GM23248 (cell line): Measurements from ENCODE around the gene SMIM8. TPM values are rescaled to one million over a fixed set of nuclear protein-coding genes. Genes with fewer than 3 reads are reported as not detected.
"Not testable (repeated sequence)": the region's sequence is repeated elsewhere in the genome, so short reads cannot be mapped to it uniquely, and the experiment has no call there.

Experiments used
- DNase-seq: peaks from one replicate; pipeline ENCODE4 v3.0.0-alpha.2; 2015
- H2AFZ ChIP-seq: fragments of 200-600 bp; sonication (generic); 2 replicates; pipeline ENCODE4 v1.6.1; 2016; ENCODE audit warnings: antibody characterized with exemption
- H3F3A ChIP-seq: fragments of 200-600 bp; sonication (generic); 2 replicates; pipeline ENCODE4 v1.6.1; 2016; ENCODE audit warnings: mild to moderate bottlenecking, antibody characterized with exemption, mixed run types; ENCODE audit not compliant: insufficient read depth
- H3K27ac ChIP-seq: fragments of 200-600 bp; sonication (generic); 2 replicates; pipeline ENCODE4 v1.5.1; 2016; ENCODE audit warnings: mild to moderate bottlenecking
- H3K27me3 ChIP-seq: fragments of 200-600 bp; sonication (generic); replicated peaks from 2 replicates; pipeline ENCODE4 v1.6.1; 2016; ENCODE audit warnings: mild to moderate bottlenecking; ENCODE audit not compliant: insufficient read depth
- H3K36me3 ChIP-seq: fragments of 200-600 bp; sonication (generic); 2 replicates; pipeline ENCODE4 v1.6.1; 2016; ENCODE audit warnings: low read depth, mild to moderate bottlenecking
- H3K4me1 ChIP-seq: fragments of 200-600 bp; sonication (generic); 2 replicates; pipeline ENCODE4 v1.6.1; 2016; ENCODE audit warnings: mild to moderate bottlenecking; ENCODE audit not compliant: insufficient read depth
- H3K4me2 ChIP-seq: fragments of 200-600 bp; sonication (generic); one replicate; pipeline ENCODE4 v1.6.1; 2016; ENCODE audit warnings: mild to moderate bottlenecking; ENCODE audit not compliant: unreplicated experiment
- H3K4me3 ChIP-seq: fragments of 200-600 bp; sonication (generic); 2 replicates; pipeline ENCODE4 v1.5.1; 2016; ENCODE audit warnings: mild to moderate bottlenecking
- H3K79me2 ChIP-seq: fragments of 200-600 bp; sonication (generic); 2 replicates; pipeline ENCODE4 v1.6.1; 2016; ENCODE audit warnings: mild to moderate bottlenecking; ENCODE audit not compliant: insufficient read depth
- H3K9ac ChIP-seq: fragments of 200-600 bp; sonication (generic); 2 replicates; pipeline ENCODE4 v1.6.1; 2016; ENCODE audit warnings: mild to moderate bottlenecking
- H3K9me2 ChIP-seq: fragments of 200-600 bp; sonication (generic); 2 replicates; pipeline ENCODE4 v1.6.1; 2016; ENCODE audit warnings: mixed run types, mild to moderate bottlenecking, moderate library complexity; ENCODE audit not compliant: insufficient read depth
- H3K9me3 ChIP-seq: fragments of 200-600 bp; sonication (generic); one replicate; pipeline ENCODE4 v1.6.1; 2017; ENCODE audit warnings: low read depth
- H4K20me1 ChIP-seq: fragments of 200-600 bp; sonication (generic); 2 replicates; pipeline ENCODE4 v1.6.0; 2016; ENCODE audit not compliant: insufficient read depth
- EZH2 ChIP-seq: fragments of 200-600 bp; sonication (generic); IDR thresholded peaks from 2 replicates; pipeline ENCODE4 v1.6.1; 2018; ENCODE audit warnings: antibody characterized with exemption, mild to moderate bottlenecking; ENCODE audit not compliant: insufficient read depth, poor library complexity, severe bottlenecking
- EZH2phosphoT487 ChIP-seq: fragments of 200-600 bp; sonication (generic); IDR thresholded peaks from 2 replicates; pipeline ENCODE4 v1.6.1; 2018; ENCODE audit warnings: antibody characterized with exemption, moderate library complexity, mild to moderate bottlenecking, low read depth; ENCODE audit not compliant: insufficient read depth
- WGBS, 2 experiments: methylation state at CpG; one replicate each; pipeline ENCODE4 v1.1.6; 2015 to 2017; ENCODE audit warnings: low lambda C conversion rate in 2 of 2, low coverage in 1 of 2; ENCODE audit errors: missing lambda C conversion rate in 2 of 2; 5-methylcytosine and 5-hydroxymethylcytosine counted together
- in situ Hi-C: fragments of 300-500 bp; cut with MboI; formaldehyde crosslinking; loops from 2 replicates; pipeline ENCODE4 v1.15.0; 2020
- polyA plus RNA-seq: library from polyadenylated mRNA; unstranded; fragments of >200 nt; fragmentation: Nextera tagmentation; extraction: Ambion mirVana; gene quantifications from 2 replicates; pipeline ENCODE4 v1.2.1, GENCODE V29; 2016
- total RNA-seq: library from RNA; depleted of rRNA; stranded (reverse); fragments of >200 nt; shearing (Covaris generic); gene quantifications from 2 replicates; pipeline ENCODE4 v1.2.3, GENCODE V29; 2014

SMIM8 gene
- total and polyA plus RNA-seq, 2 experiments from 2014 or later: 2.4 to 8.7 TPM

GRCh38 chr6:87308970-87309369, 13.4 kb upstream of the SMIM8 start:
- Histone ChIP-seq H3K36me3 (no peaks in the 10 kb centered on the region), H4K20me1 (no peaks in the 10 kb centered on the region), H2AFZ (no peak overlapping the region), H3K4me3 (no peak overlapping the region), H3K27me3 (peaks cover 18% of the 10 kb centered on the region; the same call in 1 of the 2 replicates), H3K9ac (no peak overlapping the region), H3K9me2 (no peaks in the 10 kb centered on the region), H3K27ac (no peak overlapping the region), H3F3A (0 out of 2 replicates have a peak, but pooled peaks cover 3% of the 10 kb centered on the region), H3K4me1 (no peaks in the 10 kb centered on the region), H3K79me2 (no peaks in the 10 kb centered on the region), H3K4me2 (no peak overlapping the region), H3K9me3 (no peaks in the 10 kb centered on the region)
- DNase-seq: peak; percentile 41
- TF ChIP-seq EZH2phosphoT487: no peak
- TF ChIP-seq EZH2: no peak
- in situ Hi-C loops: no loop called here
- 24 to 44% methylated on average over 4 of the region's 4 CpGs for WGBS, 2 experiments

- H3K9ac ChIP-seq: no peak overlapping the region
- H3F3A ChIP-seq: 0 out of 2 replicates have a peak, but pooled peaks cover 3% of the 10 kb centered on the region
- H3K36me3 ChIP-seq: no peaks in the 10 kb centered on the region
- no peaks in the 10 kb centered on the region for H3K4me1 ChIP-seq
- peaks cover 18% of the 10 kb centered on the region for H3K27me3 ChIP-seq
- DNase-seq: no peak
- no peak overlapping the region for H2AFZ ChIP-seq
- no peaks in the 10 kb centered on the region for H3K79me2 ChIP-seq
- no peak overlapping the region for H3K4me3 ChIP-seq
- H3K9me3 ChIP-seq: no peaks in the 10 kb centered on the region
- in situ Hi-C loops: no loop called here
- H4K20me1 ChIP-seq: no peaks in the 10 kb centered on the region
- no peaks in the 10 kb centered on the region for H3K9me2 ChIP-seq
- TF ChIP-seq EZH2phosphoT487 (no peak), EZH2 (no peak)
- 48 to 51% methylated on average over 1 of the region's 1 CpG for WGBS, 2 experiments
- no peak overlapping the region for H3K4me2 ChIP-seq
- H3K27ac ChIP-seq: no peak overlapping the region
Measured at GRCh38 chr6:87312860-87313259, 9.5 kb upstream of the SMIM8 start.

DNA sequence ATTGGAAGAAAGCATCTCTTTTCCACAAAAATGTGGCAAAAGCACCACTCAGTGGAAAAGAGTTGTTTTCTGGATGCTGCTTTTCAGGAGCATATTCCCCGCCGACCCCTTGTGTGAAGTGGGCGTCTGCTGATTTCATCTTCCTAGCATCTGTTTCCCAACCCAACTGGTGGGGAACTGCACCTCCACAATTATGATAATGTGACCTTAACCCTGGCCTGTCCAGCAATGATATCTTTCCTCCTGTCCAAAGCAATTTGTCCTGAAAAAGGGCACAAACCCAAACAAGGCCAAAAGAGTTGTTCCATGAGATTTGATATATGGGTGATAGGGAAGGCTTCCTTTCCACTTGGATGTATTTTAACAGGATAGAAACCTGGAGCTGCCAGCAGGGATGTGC, 7.3 kb upstream of the SMIM8 start:
- Histone ChIP-seq H3K9ac (no peak overlapping the region), H3K27ac (no peak overlapping the region), H4K20me1 (no peaks in the 10 kb centered on the region), H3K4me2 (no peak overlapping the region), H3K9me2 (no peaks in the 10 kb centered on the region), H2AFZ (no peak overlapping the region), H3K36me3 (no peaks in the 10 kb centered on the region), H3F3A (no peaks in the 10 kb centered on the region), H3K27me3 (peaks cover 18% of the 10 kb centered on the region), H3K4me1 (no peaks in the 10 kb centered on the region), H3K4me3 (no peak overlapping the region), H3K9me3 (no peaks in the 10 kb centered on the region), H3K79me2 (no peaks in the 10 kb centered on the region)
- DNase-seq: no peak
- TF ChIP-seq EZH2 (no peak), EZH2phosphoT487 (no peak)
- 85 to 88% methylated on average over 3 of the region's 3 CpGs for WGBS, 2 experiments
- in situ Hi-C loops: no loop called here

GRCh38 chr6:87319271-87319987, 3.0 kb upstream of the SMIM8 start:
- DNase-seq: no peak
- no peaks in the 10 kb centered on the region for H4K20me1 ChIP-seq
- H3K4me3 ChIP-seq: no peak overlapping the region
- H3K9ac ChIP-seq: no peak overlapping the region
- H3K9me2 ChIP-seq: no peaks in the 10 kb centered on the region
- TF ChIP-seq EZH2phosphoT487: no peak
- TF ChIP-seq EZH2: no peak
- 0 out of 2 replicates have a peak, but pooled peaks cover 4% of the 10 kb centered on the region for H3K79me2 ChIP-seq
- no peaks in the 10 kb centered on the region for H3K36me3 ChIP-seq
- in situ Hi-C loops: no loop called here
- H3K4me2 ChIP-seq: no peak overlapping the region
- H3K4me1 ChIP-seq: no peaks in the 10 kb centered on the region
- H3K9me3 ChIP-seq: no peaks in the 10 kb centered on the region
- no peak overlapping the region for H3K27ac ChIP-seq
- WGBS, 2 experiments: 52 to 65% methylated on average over 3 of the region's 3 CpGs
- no peaks in the 10 kb centered on the region; the same call in 1 of the 2 replicates for H3K27me3 ChIP-seq
- H2AFZ ChIP-seq: 0 out of 2 replicates have a peak overlapping the region, but pooled peaks have one; percentile 17
- no peaks in the 10 kb centered on the region for H3F3A ChIP-seq

- H3F3A ChIP-seq, H3K4me3 ChIP-seq, DNase-seq, H2AFZ ChIP-seq, H3K9me2 ChIP-seq, H3K4me1 ChIP-seq, H3K36me3 ChIP-seq, H3K27me3 ChIP-seq, H3K4me2 ChIP-seq, in situ Hi-C loops, H3K79me2 ChIP-seq, H3K9ac ChIP-seq, H3K9me3 ChIP-seq, H3K27ac ChIP-seq, H4K20me1 ChIP-seq: not testable (repeated sequence)
- 93 to 95% methylated on average over 1 of the region's 1 CpG for WGBS, 2 experiments
Measured at GRCh38 chr6:87323880-87324279, 1.5 kb downstream of the SMIM8 start.
